ENCODE results near the gene SLC6A6.

SLC6A6 gene

DNA sequence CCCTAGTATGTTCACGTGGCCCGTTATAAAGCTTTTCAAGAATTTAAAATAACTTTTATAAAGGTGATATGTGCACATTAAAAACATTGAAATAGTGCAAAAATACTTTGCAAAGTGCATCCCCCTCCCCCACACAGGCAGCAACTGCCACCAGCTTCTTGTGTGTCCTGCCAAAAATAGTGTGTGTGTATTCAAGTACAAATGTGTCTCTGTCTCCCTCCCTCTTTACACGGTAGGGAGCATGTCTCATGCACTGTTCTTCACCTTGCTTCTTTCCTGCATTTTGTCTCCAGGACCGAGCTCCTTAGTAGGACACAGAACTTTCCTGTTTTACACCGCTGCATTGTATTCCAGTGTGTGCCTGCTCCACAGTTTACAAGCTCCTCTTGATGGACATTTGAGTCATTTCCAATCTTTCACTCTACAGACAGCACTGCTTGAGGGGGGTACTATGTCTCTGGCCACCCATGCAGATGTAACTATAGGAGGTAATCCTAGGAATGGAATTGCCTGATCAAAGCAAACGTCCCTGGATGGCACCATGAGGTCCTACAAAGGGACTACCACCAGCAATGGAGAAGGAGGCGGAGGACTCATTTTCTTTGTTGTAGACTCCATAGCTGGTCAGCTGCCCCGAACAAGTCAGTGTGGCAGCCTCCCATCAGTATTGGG, 52.4 kb downstream of the SLC6A6 start:
- Histone ChIP-seq H3K79me2 (ENCODE audit: control insufficient read depth, insufficient read depth, low read length, poor library complexity) (no peaks in the 10 kb centered on the region), H2BK120ac (ENCODE audit: insufficient read depth, low read length, poor library complexity) (no peak overlapping the region), H3K9me3 (ENCODE audit: insufficient read depth, low read depth, low read length) (no peaks in the 10 kb centered on the region), H3K4ac (ENCODE audit: low read depth, low read length) (no peak overlapping the region), H4K8ac (ENCODE audit: low read depth, low read length) (no peak overlapping the region), H3K23ac (ENCODE audit: low read length) (no peak overlapping the region), H3K18ac (ENCODE audit: low read length) (no peak overlapping the region), H2AFZ (ENCODE audit: insufficient read depth, low read length, poor library complexity) (no peak overlapping the region), H3K79me1 (ENCODE audit: low read length) (no peaks in the 10 kb centered on the region), H3K27ac (ENCODE audit: low read depth, low read length) (no peak overlapping the region), H3K4me1 (ENCODE audit: control insufficient read depth in 1 of 2, insufficient read depth in 2 of 2, low read length in 2 of 2) (peaks cover 0 to 8% of the 10 kb centered on the region in 2 experiments), H3K9ac (ENCODE audit: low read length) (no peak overlapping the region), H4K12ac (ENCODE audit: low read depth, low read length) (no peak overlapping the region), H2BK5ac (ENCODE audit: low read depth, low read length, poor library complexity) (no peak overlapping the region), H2BK12ac (ENCODE audit: low read length) (no peak overlapping the region), H3K4me2 (ENCODE audit: low read length) (no peak overlapping the region), H3K27me3 (ENCODE audit: insufficient read depth, low read length) (no peaks in the 10 kb centered on the region), H3K36me3 (ENCODE audit: control insufficient read depth in 1 of 2, insufficient read depth in 2 of 2, low read length in 2 of 2) (peaks cover 72 to 79% of the 10 kb centered on the region in 2 experiments), H2AK5ac (ENCODE audit: low read length) (no peak overlapping the region), H4K91ac (ENCODE audit: low read depth, low read length) (no peak overlapping the region), H3K14ac (ENCODE audit: low read length) (no peak overlapping the region), H3K4me3 (ENCODE audit: low read depth, low read length) (no peak overlapping the region)
- no peak for DNase-seq
- no CpG with 5 or more reads among the region's 8 CpGs for WGBS (ENCODE audit: extremely low coverage, insufficient coverage, insufficient read length)

DNA sequence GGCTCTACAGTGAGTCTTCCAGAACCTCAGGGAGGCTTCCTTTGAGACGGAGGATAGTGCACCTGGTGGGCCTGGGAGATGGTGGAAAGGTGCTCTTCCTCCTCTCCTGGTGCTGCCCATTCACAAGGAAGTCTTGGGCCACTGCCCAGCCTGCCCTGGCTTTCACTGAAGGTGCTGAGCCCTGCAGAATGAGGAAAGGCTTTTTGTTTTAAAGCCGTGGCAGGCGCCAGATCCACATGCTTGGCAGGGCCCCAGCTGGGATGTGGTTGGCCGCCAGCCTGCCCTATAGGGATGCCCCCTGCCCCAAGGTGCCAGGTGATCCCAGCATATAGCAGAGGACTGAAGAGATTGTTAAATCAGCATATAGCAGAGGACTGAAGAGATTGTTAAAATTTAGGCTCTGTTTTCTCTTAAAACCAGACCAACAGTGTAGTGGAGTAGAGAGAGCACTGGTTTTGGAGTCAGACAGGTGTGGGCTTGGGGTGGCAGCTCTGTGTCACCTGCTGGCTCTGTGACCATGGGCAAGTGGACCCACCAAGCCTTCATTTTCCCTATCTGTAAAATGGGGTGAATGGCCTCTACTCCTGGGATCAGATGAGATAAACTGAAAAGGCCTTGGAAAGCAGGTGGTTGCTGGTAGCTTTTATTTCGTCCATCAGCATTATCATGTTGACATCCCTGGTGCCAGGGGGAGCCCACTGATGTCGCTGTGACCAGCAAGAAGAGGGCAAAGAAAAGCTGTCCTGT, 53.3 kb downstream of the SLC6A6 start:
- Histone ChIP-seq H3K79me1 (ENCODE audit: low read length) (peaks cover under 1% of the 10 kb centered on the region), H2BK120ac (ENCODE audit: insufficient read depth, low read length, poor library complexity) (no peak overlapping the region), H3K4me1 (ENCODE audit: control insufficient read depth in 1 of 2, insufficient read depth in 2 of 2, low read length in 2 of 2) (peaks cover 0 to 8% of the 10 kb centered on the region in 2 experiments), H3K4me2 (ENCODE audit: low read length) (no peak overlapping the region), H2BK5ac (ENCODE audit: low read depth, low read length, poor library complexity) (no peak overlapping the region), H3K23ac (ENCODE audit: low read length) (no peak overlapping the region), H4K91ac (ENCODE audit: low read depth, low read length) (no peak overlapping the region), H2AFZ (ENCODE audit: insufficient read depth, low read length, poor library complexity) (no peak overlapping the region), H3K27me3 (ENCODE audit: insufficient read depth, low read length) (no peaks in the 10 kb centered on the region), H3K36me3 (ENCODE audit: control insufficient read depth in 1 of 2, insufficient read depth in 2 of 2, low read length in 2 of 2) (peaks cover 71 to 82% of the 10 kb centered on the region in 2 experiments), H3K9me3 (ENCODE audit: insufficient read depth, low read depth, low read length) (peaks cover 3% of the 10 kb centered on the region), H3K14ac (ENCODE audit: low read length) (no peak overlapping the region), H4K12ac (ENCODE audit: low read depth, low read length) (no peak overlapping the region), H4K8ac (ENCODE audit: low read depth, low read length) (no peak overlapping the region), H3K27ac (ENCODE audit: low read depth, low read length) (no peak overlapping the region), H3K4me3 (ENCODE audit: low read depth, low read length) (no peak overlapping the region), H2BK12ac (ENCODE audit: low read length) (no peak overlapping the region), H2AK5ac (ENCODE audit: low read length) (no peak overlapping the region), H3K18ac (ENCODE audit: low read length) (no peak overlapping the region), H3K79me2 (ENCODE audit: control insufficient read depth, insufficient read depth, low read length, poor library complexity) (no peaks in the 10 kb centered on the region), H3K4ac (ENCODE audit: low read depth, low read length) (no peak overlapping the region), H3K9ac (ENCODE audit: low read length) (no peak overlapping the region)
- no CpG with 5 or more reads among the region's 6 CpGs for WGBS (ENCODE audit: extremely low coverage, insufficient coverage, insufficient read length)
- DNase-seq = no peak

DNA sequence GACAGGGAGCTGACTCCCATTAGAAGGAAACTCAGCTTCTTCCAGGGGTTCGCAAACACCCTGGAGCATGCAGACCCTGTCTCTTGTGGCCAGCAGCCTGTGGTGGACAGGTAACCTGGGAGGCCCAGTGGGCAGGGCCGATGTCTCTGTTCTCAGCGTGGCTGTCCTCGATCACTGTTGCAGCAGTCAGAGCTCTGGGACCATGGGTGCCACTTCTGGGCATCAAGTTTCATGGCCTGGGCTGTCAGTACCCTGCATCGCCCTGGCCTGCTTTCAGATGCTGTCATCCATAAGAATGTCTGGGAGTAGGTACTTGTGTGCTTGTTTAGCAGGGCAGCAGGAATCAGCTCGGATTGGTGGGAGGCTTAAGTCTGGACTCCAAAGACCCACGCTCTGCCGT, 54.4 kb downstream of the SLC6A6 start:
- Histone ChIP-seq H3K27ac (ENCODE audit: low read depth, low read length) (no peak overlapping the region), H3K4me3 (ENCODE audit: low read depth, low read length) (no peak overlapping the region), H3K36me3 (ENCODE audit: control insufficient read depth in 1 of 2, insufficient read depth in 2 of 2, low read length in 2 of 2) (peaks cover 68 to 79% of the 10 kb centered on the region in 2 experiments), H3K27me3 (ENCODE audit: insufficient read depth, low read length) (no peaks in the 10 kb centered on the region), H3K14ac (ENCODE audit: low read length) (no peak overlapping the region), H2AFZ (ENCODE audit: insufficient read depth, low read length, poor library complexity) (no peak overlapping the region), H3K4me1 (ENCODE audit: control insufficient read depth in 1 of 2, insufficient read depth in 2 of 2, low read length in 2 of 2) (peaks cover 4 to 12% of the 10 kb centered on the region in 2 experiments), H2BK12ac (ENCODE audit: low read length) (no peak overlapping the region), H4K12ac (ENCODE audit: low read depth, low read length) (no peak overlapping the region), H4K91ac (ENCODE audit: low read depth, low read length) (no peak overlapping the region), H3K9me3 (ENCODE audit: insufficient read depth, low read depth, low read length) (peaks cover 3% of the 10 kb centered on the region), H3K4ac (ENCODE audit: low read depth, low read length) (no peak overlapping the region), H3K18ac (ENCODE audit: low read length) (no peak overlapping the region), H2AK5ac (ENCODE audit: low read length) (no peak overlapping the region), H3K23ac (ENCODE audit: low read length) (no peak overlapping the region), H3K4me2 (ENCODE audit: low read length) (no peak overlapping the region), H4K8ac (ENCODE audit: low read depth, low read length) (no peak overlapping the region), H2BK5ac (ENCODE audit: low read depth, low read length, poor library complexity) (no peak overlapping the region), H3K9ac (ENCODE audit: low read length) (no peak overlapping the region), H2BK120ac (ENCODE audit: insufficient read depth, low read length, poor library complexity) (no peak overlapping the region), H3K79me1 (ENCODE audit: low read length) (peaks cover 7% of the 10 kb centered on the region), H3K79me2 (ENCODE audit: control insufficient read depth, insufficient read depth, low read length, poor library complexity) (no peaks in the 10 kb centered on the region)
- no CpG with 5 or more reads among the region's 8 CpGs for WGBS (ENCODE audit: extremely low coverage, insufficient coverage, insufficient read length)
- no peak for DNase-seq

DNA sequence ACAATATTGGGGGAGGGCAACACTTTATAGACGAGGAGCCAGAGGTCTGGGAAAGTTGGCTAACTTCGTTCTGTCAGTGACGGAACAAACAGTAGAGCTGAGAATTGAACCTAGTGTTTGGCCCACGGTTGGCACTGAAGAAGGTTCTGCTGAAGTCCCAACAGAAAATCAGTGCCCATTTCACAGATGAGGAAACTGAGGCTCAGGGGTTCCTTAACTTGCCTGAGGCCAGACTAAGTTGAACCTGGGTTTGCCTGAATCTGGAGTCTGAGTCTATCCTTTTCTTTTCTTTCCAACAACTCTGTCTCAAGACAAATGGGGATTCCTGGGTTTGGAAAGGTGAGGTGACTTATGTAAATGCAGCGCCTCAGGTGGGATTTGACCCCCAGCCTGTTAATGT, 55.1 kb downstream of the SLC6A6 start:
- Histone ChIP-seq H2BK120ac (ENCODE audit: insufficient read depth, low read length, poor library complexity) (no peak overlapping the region), H3K79me2 (ENCODE audit: control insufficient read depth, insufficient read depth, low read length, poor library complexity) (no peaks in the 10 kb centered on the region), H2BK5ac (ENCODE audit: low read depth, low read length, poor library complexity) (no peak overlapping the region), H4K8ac (ENCODE audit: low read depth, low read length) (no peak overlapping the region), H3K4me1 (ENCODE audit: control insufficient read depth in 1 of 2, insufficient read depth in 2 of 2, low read length in 2 of 2) (peaks cover 4 to 6% of the 10 kb centered on the region in 2 experiments), H3K9ac (ENCODE audit: low read length) (no peak overlapping the region), H3K36me3 (ENCODE audit: control insufficient read depth in 1 of 2, insufficient read depth in 2 of 2, low read length in 2 of 2) (peaks cover 63 to 75% of the 10 kb centered on the region in 2 experiments), H3K79me1 (ENCODE audit: low read length) (peaks cover 7% of the 10 kb centered on the region), H3K4ac (ENCODE audit: low read depth, low read length) (no peak overlapping the region), H3K9me3 (ENCODE audit: insufficient read depth, low read depth, low read length) (peaks cover 3% of the 10 kb centered on the region), H4K12ac (ENCODE audit: low read depth, low read length) (no peak overlapping the region), H3K18ac (ENCODE audit: low read length) (no peak overlapping the region), H2AFZ (ENCODE audit: insufficient read depth, low read length, poor library complexity) (no peak overlapping the region), H2BK12ac (ENCODE audit: low read length) (no peak overlapping the region), H3K14ac (ENCODE audit: low read length) (no peak overlapping the region), H3K23ac (ENCODE audit: low read length) (no peak overlapping the region), H3K27me3 (ENCODE audit: insufficient read depth, low read length) (no peaks in the 10 kb centered on the region), H3K27ac (ENCODE audit: low read depth, low read length) (no peak overlapping the region), H2AK5ac (ENCODE audit: low read length) (no peak overlapping the region), H3K4me3 (ENCODE audit: low read depth, low read length) (no peak overlapping the region), H3K4me2 (ENCODE audit: low read length) (no peak overlapping the region), H4K91ac (ENCODE audit: low read depth, low read length) (no peak overlapping the region)
- WGBS (ENCODE audit: extremely low coverage, insufficient coverage, insufficient read length) = no CpG with 5 or more reads among the region's 5 CpGs
- DNase-seq = no peak
